ENCODE data around the gene ABITRAM. TPM values are rescaled to one million over a fixed set of nuclear protein-coding genes. Genes with fewer than 3 reads are reported as not detected.
"Not testable (repeated sequence)": the region's sequence is repeated elsewhere in the genome, so short reads cannot be mapped to it uniquely, and the experiment has no call there.

ABITRAM gene
- total RNA-seq, 1 experiment from 2014 or later: 22.5 TPM

- Histone ChIP-seq H3K9me2 (replicated peaks; ENCODE audit: insufficient read depth, low read length) (no peaks in the 10 kb centered on the region), H2AFZ (ENCODE audit: low read length) (no peak overlapping the region), H3K27ac (ENCODE audit: low read length) (no peak overlapping the region), H3K36me3 (ENCODE audit: insufficient read depth, low read length) (peaks cover 8% of the 10 kb centered on the region; the same call in 1 of the 2 replicates), H3K4me1 (ENCODE audit: low read length) (no peaks in the 10 kb centered on the region), H4K20me1 (ENCODE audit: insufficient read depth, low read depth, low read length) (no peaks in the 10 kb centered on the region), H3K79me2 (ENCODE audit: low read length) (no peaks in the 10 kb centered on the region), H3K4me3 (ENCODE audit: low read length) (no peak overlapping the region), H3K9me3 (ENCODE audit: low read length) (no peaks in the 10 kb centered on the region), H3K4me2 (ENCODE audit: low read depth, low read length, poor library complexity, severe bottlenecking) (no peak overlapping the region), H3K27me3 (ENCODE audit: low read length) (no peaks in the 10 kb centered on the region), H3K9ac (ENCODE audit: low read length) (no peak overlapping the region)
- DNase-seq: no peak
Observed at GRCh38 chr9:108961151-108961550, 27.0 kb downstream of the ABITRAM start.

DNA sequence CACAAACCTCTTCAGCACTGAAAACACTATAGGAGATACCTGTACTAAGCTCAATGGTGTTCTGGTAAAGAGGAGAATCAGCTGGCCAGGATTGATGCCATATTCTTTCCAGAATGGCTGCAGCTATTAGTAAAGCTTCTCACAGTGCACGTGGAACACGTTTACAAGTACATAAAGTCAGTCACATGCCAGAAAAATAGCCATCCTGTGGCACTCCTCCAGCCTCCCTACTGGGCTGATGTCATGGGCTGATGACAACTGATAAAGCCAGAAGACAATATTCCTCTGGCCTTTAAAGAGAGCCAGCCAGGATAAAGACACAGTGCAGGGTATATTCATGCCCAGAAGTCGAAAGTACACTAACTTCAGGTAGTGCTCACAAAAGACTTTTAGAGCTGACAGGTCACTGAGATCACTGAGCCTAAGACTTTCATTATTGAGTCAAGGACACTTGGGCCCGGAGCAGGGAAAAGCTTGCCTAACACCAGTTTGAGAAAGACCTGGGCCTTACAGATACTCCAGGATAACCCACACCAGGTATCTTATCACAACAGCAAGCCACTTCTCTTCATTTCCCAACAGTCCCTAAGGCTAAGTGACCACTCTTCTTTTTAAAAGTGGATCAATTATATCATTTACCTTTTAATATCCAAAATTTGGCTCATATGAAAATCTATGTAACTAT lies 29.4 kb downstream of the ABITRAM start:
- Histone ChIP-seq H3K27me3 (ENCODE audit: low read length) (no peaks in the 10 kb centered on the region), H3K9ac (ENCODE audit: low read length) (no peak overlapping the region), H3K79me2 (ENCODE audit: low read length) (no peaks in the 10 kb centered on the region), H3K4me2 (ENCODE audit: low read depth, low read length, poor library complexity, severe bottlenecking) (no peak overlapping the region), H4K20me1 (ENCODE audit: insufficient read depth, low read depth, low read length) (no peaks in the 10 kb centered on the region), H3K4me1 (ENCODE audit: low read length) (no peaks in the 10 kb centered on the region), H3K36me3 (ENCODE audit: insufficient read depth, low read length) (peaks cover 8% of the 10 kb centered on the region; the same call in 1 of the 2 replicates), H2AFZ (ENCODE audit: low read length) (no peak overlapping the region), H3K27ac (ENCODE audit: low read length) (no peak overlapping the region), H3K4me3 (ENCODE audit: low read length) (no peak overlapping the region), H3K9me2 (replicated peaks; ENCODE audit: insufficient read depth, low read length) (no peaks in the 10 kb centered on the region), H3K9me3 (ENCODE audit: low read length) (no peaks in the 10 kb centered on the region)
- DNase-seq: no peak

- no peaks in the 10 kb centered on the region for H3K9me3 ChIP-seq (ENCODE audit: low read length)
- H3K9ac ChIP-seq (ENCODE audit: low read length): no peak overlapping the region
- no peaks in the 10 kb centered on the region for H4K20me1 ChIP-seq (ENCODE audit: insufficient read depth, low read depth, low read length)
- no peaks in the 10 kb centered on the region for H3K4me1 ChIP-seq (ENCODE audit: low read length)
- H3K79me2 ChIP-seq (ENCODE audit: low read length): no peaks in the 10 kb centered on the region
- no peak overlapping the region for H3K27ac ChIP-seq (ENCODE audit: low read length)
- no peak overlapping the region for H3K4me2 ChIP-seq (ENCODE audit: low read depth, low read length, poor library complexity, severe bottlenecking)
- DNase-seq: no peak
- H3K9me2 ChIP-seq (replicated peaks; ENCODE audit: insufficient read depth, low read length): no peaks in the 10 kb centered on the region
- H3K36me3 ChIP-seq (ENCODE audit: insufficient read depth, low read length): peaks cover 22% of the 10 kb centered on the region
- H2AFZ ChIP-seq (ENCODE audit: low read length): no peak overlapping the region
- no peaks in the 10 kb centered on the region for H3K27me3 ChIP-seq (ENCODE audit: low read length)
- H3K4me3 ChIP-seq (ENCODE audit: low read length): no peak overlapping the region
Observed at GRCh38 chr9:108967916-108968315, 33.7 kb downstream of the ABITRAM start.

DNA sequence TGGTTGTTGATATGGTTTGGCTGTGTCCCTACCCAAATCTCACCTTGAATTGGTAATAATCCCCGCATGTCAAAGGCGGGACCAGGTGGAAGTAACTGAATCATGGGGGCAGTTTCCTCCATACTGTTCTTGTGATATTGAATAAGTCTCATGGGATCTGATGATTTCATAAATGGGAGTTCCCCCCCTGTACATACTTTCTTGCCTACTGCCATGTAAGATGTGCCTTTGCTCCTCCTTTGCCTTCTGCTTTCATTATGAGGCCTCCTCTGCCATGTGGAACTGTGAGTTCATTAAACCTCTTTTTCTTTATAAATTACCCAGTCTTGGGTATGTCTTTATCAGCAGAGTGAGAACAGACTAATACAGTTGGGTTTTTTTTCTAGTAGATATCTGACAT lies 37.2 kb downstream of the ABITRAM start:
- H3K9me3 ChIP-seq (ENCODE audit: low read length); H3K27ac ChIP-seq (ENCODE audit: low read length); H3K4me1 ChIP-seq (ENCODE audit: low read length); H3K9ac ChIP-seq (ENCODE audit: low read length); H3K79me2 ChIP-seq (ENCODE audit: low read length); DNase-seq; H3K9me2 ChIP-seq (replicated peaks; ENCODE audit: insufficient read depth, low read length); H4K20me1 ChIP-seq (ENCODE audit: insufficient read depth, low read depth, low read length); H3K27me3 ChIP-seq (ENCODE audit: low read length); H2AFZ ChIP-seq (ENCODE audit: low read length); H3K4me2 ChIP-seq (ENCODE audit: low read depth, low read length, poor library complexity, severe bottlenecking); H3K4me3 ChIP-seq (ENCODE audit: low read length): not testable (repeated sequence)
- H3K36me3 ChIP-seq (ENCODE audit: insufficient read depth, low read length): peaks cover 24% of the 10 kb centered on the region

- Histone ChIP-seq H3K27ac (ENCODE audit: low read length) (no peak overlapping the region), H3K4me3 (ENCODE audit: low read length) (no peak overlapping the region), H3K4me1 (ENCODE audit: low read length) (no peaks in the 10 kb centered on the region), H3K27me3 (ENCODE audit: low read length) (no peaks in the 10 kb centered on the region), H3K9me3 (ENCODE audit: low read length) (no peaks in the 10 kb centered on the region), H3K79me2 (ENCODE audit: low read length) (no peaks in the 10 kb centered on the region), H3K9me2 (replicated peaks; ENCODE audit: insufficient read depth, low read length) (no peaks in the 10 kb centered on the region), H3K9ac (ENCODE audit: low read length) (no peak overlapping the region), H2AFZ (ENCODE audit: low read length) (no peak overlapping the region), H3K36me3 (ENCODE audit: insufficient read depth, low read length) (peaks cover 27% of the 10 kb centered on the region), H4K20me1 (ENCODE audit: insufficient read depth, low read depth, low read length) (no peaks in the 10 kb centered on the region), H3K4me2 (ENCODE audit: low read depth, low read length, poor library complexity, severe bottlenecking) (no peak overlapping the region)
- DNase-seq: no peak
Observed at GRCh38 chr9:108972186-108972585, 38.0 kb downstream of the ABITRAM start.

- Histone ChIP-seq H3K4me3 (ENCODE audit: low read length) (no peak overlapping the region), H3K9ac (ENCODE audit: low read length) (no peak overlapping the region), H3K36me3 (ENCODE audit: insufficient read depth, low read length) (peaks cover 31% of the 10 kb centered on the region), H3K9me3 (ENCODE audit: low read length) (no peaks in the 10 kb centered on the region), H3K4me1 (ENCODE audit: low read length) (no peaks in the 10 kb centered on the region), H3K27me3 (ENCODE audit: low read length) (no peaks in the 10 kb centered on the region), H3K27ac (ENCODE audit: low read length) (no peak overlapping the region), H3K79me2 (ENCODE audit: low read length) (no peaks in the 10 kb centered on the region), H3K9me2 (replicated peaks; ENCODE audit: insufficient read depth, low read length) (no peaks in the 10 kb centered on the region), H4K20me1 (ENCODE audit: insufficient read depth, low read depth, low read length) (no peaks in the 10 kb centered on the region), H2AFZ (ENCODE audit: low read length) (no peak overlapping the region), H3K4me2 (ENCODE audit: low read depth, low read length, poor library complexity, severe bottlenecking) (no peak overlapping the region)
- no peak for DNase-seq
Observed at GRCh38 chr9:108972626-108973209, 38.5 kb downstream of the ABITRAM start.

GRCh38 chr9:108973895-108974294 lies 39.7 kb downstream of the ABITRAM start:
- H3K9me3 ChIP-seq (ENCODE audit: low read length): no peaks in the 10 kb centered on the region
- no peak overlapping the region for H3K4me3 ChIP-seq (ENCODE audit: low read length)
- peaks cover 4% of the 10 kb centered on the region; the same call in 1 of the 2 replicates for H3K79me2 ChIP-seq (ENCODE audit: low read length)
- H3K4me1 ChIP-seq (ENCODE audit: low read length): no peaks in the 10 kb centered on the region
- no peak for DNase-seq
- H2AFZ ChIP-seq (ENCODE audit: low read length): no peak overlapping the region
- peaks cover 43% of the 10 kb centered on the region for H3K36me3 ChIP-seq (ENCODE audit: insufficient read depth, low read length)
- no peak overlapping the region for H3K27ac ChIP-seq (ENCODE audit: low read length)
- no peaks in the 10 kb centered on the region for H3K27me3 ChIP-seq (ENCODE audit: low read length)
- H3K9ac ChIP-seq (ENCODE audit: low read length): no peak overlapping the region
- no peaks in the 10 kb centered on the region for H3K9me2 ChIP-seq (replicated peaks; ENCODE audit: insufficient read depth, low read length)
- no peaks in the 10 kb centered on the region for H4K20me1 ChIP-seq (ENCODE audit: insufficient read depth, low read depth, low read length)
- H3K4me2 ChIP-seq (ENCODE audit: low read depth, low read length, poor library complexity, severe bottlenecking): no peak overlapping the region

DNA sequence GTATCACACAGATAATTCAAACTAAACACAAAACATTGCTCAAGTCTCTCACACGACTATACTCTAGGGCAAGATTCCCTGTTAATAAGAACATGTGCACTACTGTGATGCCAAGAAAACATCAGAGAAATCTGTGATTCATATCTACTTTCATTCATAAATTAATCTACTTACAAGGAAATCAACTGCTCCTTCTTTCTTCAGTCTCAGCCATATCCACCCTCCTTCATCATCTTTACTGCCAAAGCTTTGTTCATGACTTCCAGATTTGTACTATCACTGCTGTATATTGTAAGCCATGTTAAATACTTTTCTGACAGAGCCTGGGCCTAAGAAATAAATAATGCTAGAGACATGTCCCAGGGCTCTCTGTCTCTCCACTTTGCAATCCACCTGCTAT lies 44.0 kb downstream of the ABITRAM start:
- Histone ChIP-seq H3K9me3 (ENCODE audit: low read length) (no peaks in the 10 kb centered on the region), H3K27me3 (ENCODE audit: low read length) (no peaks in the 10 kb centered on the region), H4K20me1 (ENCODE audit: insufficient read depth, low read depth, low read length) (no peaks in the 10 kb centered on the region), H3K36me3 (ENCODE audit: insufficient read depth, low read length) (peaks cover 48% of the 10 kb centered on the region), H3K9me2 (replicated peaks; ENCODE audit: insufficient read depth, low read length) (no peaks in the 10 kb centered on the region), H3K79me2 (ENCODE audit: low read length) (peaks cover 7% of the 10 kb centered on the region; the same call in 1 of the 2 replicates), H3K27ac (ENCODE audit: low read length) (no peak overlapping the region), H3K9ac (ENCODE audit: low read length) (no peak overlapping the region), H2AFZ (ENCODE audit: low read length) (no peak overlapping the region), H3K4me3 (ENCODE audit: low read length) (no peak overlapping the region), H3K4me2 (ENCODE audit: low read depth, low read length, poor library complexity, severe bottlenecking) (no peak overlapping the region), H3K4me1 (ENCODE audit: low read length) (no peaks in the 10 kb centered on the region)
- DNase-seq: no peak
